Panc1 (cell line): ENCODE results near the gene ASCL2.

Experiments used
- POLR2AphosphoS5 ChIP-seq: IDR thresholded peaks from 2 replicates; pipeline ENCODE4 v1.6.1; 2012; ENCODE audit warnings: mild to moderate bottlenecking, low read depth, low read length, moderate library complexity
- REST ChIP-seq, 2 experiments: IDR thresholded peaks; 2 replicates each; pipeline ENCODE4 v1.6.1; 2011 to 2012; ENCODE audit warnings: low read depth in 2 of 2, control low read depth in 1 of 2, low read length in 1 of 2, mild to moderate bottlenecking in 1 of 2, moderate library complexity in 1 of 2; ENCODE audit not compliant: insufficient read depth in 1 of 2
- SIN3A ChIP-seq: IDR thresholded peaks from 2 replicates; pipeline ENCODE4 v1.6.1; 2012; ENCODE audit warnings: low read depth, mild to moderate bottlenecking, low read length, moderate library complexity, borderline replicate concordance; ENCODE audit not compliant: insufficient read depth
- TF ChIP-seq, protein P1 (sequence below): fragments of 450-650 bp; IDR thresholded peaks from 2 replicates; pipeline ENCODE4 v1.5.1; 2017; ENCODE audit warnings: mild to moderate bottlenecking

DNA sequence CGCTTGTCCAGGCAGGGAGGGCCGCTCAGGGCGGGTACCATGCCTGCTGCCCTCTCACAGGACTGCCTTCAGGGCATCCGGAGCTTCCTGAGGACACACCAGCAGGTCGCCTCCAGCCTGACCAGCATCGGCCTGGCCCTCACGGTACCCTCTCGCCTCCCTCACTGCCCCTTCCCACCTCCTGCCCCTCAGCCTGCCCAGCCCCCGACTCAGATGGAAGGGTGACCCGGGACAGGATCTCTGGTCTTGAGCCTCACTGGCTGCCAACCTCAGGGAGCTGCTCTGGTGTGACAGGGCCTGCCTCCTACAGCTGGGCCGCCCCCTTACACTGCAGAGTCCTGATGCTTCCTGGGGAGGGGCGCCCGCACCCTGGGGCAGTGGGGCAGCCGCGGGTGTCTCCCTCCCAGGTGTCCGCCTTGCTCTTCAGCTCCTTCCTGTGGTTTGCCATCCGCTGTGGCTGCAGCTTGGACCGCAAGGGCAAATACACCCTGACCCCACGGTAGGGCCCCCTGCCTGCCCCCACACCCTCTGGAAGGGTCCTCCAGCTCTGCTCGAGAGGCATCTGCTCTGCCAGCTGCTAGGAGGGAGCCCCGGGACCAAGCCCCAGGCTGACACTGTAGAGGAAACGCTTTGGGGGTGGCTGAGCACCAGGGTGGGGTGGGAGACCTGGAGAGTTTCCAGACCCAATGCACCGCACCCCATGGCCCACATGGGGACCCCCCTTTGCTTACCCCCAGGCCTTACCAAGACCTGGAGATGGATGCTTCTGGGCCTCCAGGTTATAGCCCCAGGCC lies 46.0 kb upstream of the ASCL2 start:
- TF ChIP-seq, protein P1, sequence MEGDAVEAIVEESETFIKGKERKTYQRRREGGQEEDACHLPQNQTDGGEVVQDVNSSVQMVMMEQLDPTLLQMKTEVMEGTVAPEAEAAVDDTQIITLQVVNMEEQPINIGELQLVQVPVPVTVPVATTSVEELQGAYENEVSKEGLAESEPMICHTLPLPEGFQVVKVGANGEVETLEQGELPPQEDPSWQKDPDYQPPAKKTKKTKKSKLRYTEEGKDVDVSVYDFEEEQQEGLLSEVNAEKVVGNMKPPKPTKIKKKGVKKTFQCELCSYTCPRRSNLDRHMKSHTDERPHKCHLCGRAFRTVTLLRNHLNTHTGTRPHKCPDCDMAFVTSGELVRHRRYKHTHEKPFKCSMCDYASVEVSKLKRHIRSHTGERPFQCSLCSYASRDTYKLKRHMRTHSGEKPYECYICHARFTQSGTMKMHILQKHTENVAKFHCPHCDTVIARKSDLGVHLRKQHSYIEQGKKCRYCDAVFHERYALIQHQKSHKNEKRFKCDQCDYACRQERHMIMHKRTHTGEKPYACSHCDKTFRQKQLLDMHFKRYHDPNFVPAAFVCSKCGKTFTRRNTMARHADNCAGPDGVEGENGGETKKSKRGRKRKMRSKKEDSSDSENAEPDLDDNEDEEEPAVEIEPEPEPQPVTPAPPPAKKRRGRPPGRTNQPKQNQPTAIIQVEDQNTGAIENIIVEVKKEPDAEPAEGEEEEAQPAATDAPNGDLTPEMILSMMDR = no peak
- TF ChIP-seq REST (IDR thresholded peaks at IDR 0.05; ENCODE audit: insufficient read depth in 1 of 2, low read depth in 2 of 2, low read length in 1 of 2) = no peak
- TF ChIP-seq SIN3A = no peak
- no peak for TF ChIP-seq POLR2AphosphoS5
